SK-N-SH (cell line): ENCODE measurements around the gene AGRP. TPM values are rescaled to one million over a fixed set of nuclear protein-coding genes. Genes with fewer than 3 reads are reported as not detected.

Experiments
- CTCF ChIA-PET: fragments of 300-600, 350-600 bp; formaldehyde crosslinking; extraction: SDS; loops from one replicate; lab custom pipeline; 2021; lab: Yijun Ruan, JAX
- POLR2A ChIA-PET: fragments of 350-600 bp; sonication (Branson Sonifier 250); formaldehyde crosslinking; extraction: SDS; loops from one replicate; lab custom pipeline; 2020; ENCODE audit warnings: antibody characterized with exemption, inconsistent platforms; lab: Yijun Ruan, JAX
- DNase-seq: peaks from one replicate; pipeline ENCODE4 v3.0.0; 2012
- H2AFZ ChIP-seq: fragments of 200-600 bp; sonication (generic); 2 replicates; pipeline ENCODE4 v1.8.1; 2016; ENCODE audit warnings: antibody characterized with exemption, mild to moderate bottlenecking, low read depth
- H3F3A ChIP-seq: fragments of 200-600 bp; sonication (generic); replicated peaks from 2 replicates; pipeline ENCODE3; 2016; ENCODE audit warnings: antibody characterized with exemption, mild to moderate bottlenecking; ENCODE audit not compliant: insufficient read depth
- H3K27ac ChIP-seq, 2 experiments: fragments of 200-500 bp in 1 of 2; fragments of 200-600 bp in 1 of 2; sonication (Bioruptor generic) in 1 of 2; sonication (generic), shearing (Covaris generic) in 1 of 2; 2 replicates each; pipeline versions ENCODE4 v1.5.1 to v1.6.1; 2014 to 2016; ENCODE audit warnings: low read depth in 2 of 2, inconsistent platforms in 1 of 2, low read length in 1 of 2, mild to moderate bottlenecking in 1 of 2, mixed read lengths in 1 of 2
- H3K27me3 ChIP-seq: fragments of 200-600 bp; sonication (generic), shearing (Covaris generic); 2 replicates; pipeline ENCODE4 v1.6.1; 2016; ENCODE audit warnings: mixed run types; ENCODE audit not compliant: insufficient read depth
- H3K36me3 ChIP-seq, 2 experiments: fragments of 200-500 bp in 1 of 2; fragments of 200-600 bp in 1 of 2; sonication (Bioruptor generic) in 1 of 2; sonication (generic) in 1 of 2; replicated peaks in 1 of 2; 2 replicates each; pipeline versions ENCODE3 to v1.5.1; 2014 to 2016; ENCODE audit warnings: low read length in 1 of 2, mild to moderate bottlenecking in 1 of 2; ENCODE audit not compliant: insufficient read depth in 2 of 2, control insufficient read depth in 1 of 2
- H3K4me1 ChIP-seq, 2 experiments: fragments of 200-500 bp in 1 of 2; fragments of 200-600 bp in 1 of 2; sonication (Bioruptor generic) in 1 of 2; sonication (generic), shearing (Covaris generic) in 1 of 2; 2 replicates each; pipeline versions ENCODE4 v1.5.1 to v1.6.1; 2014 to 2016; ENCODE audit warnings: low read depth in 1 of 2, low read length in 1 of 2, mixed run types in 1 of 2; ENCODE audit not compliant: insufficient read depth in 2 of 2, control insufficient read depth in 1 of 2
- H3K4me2 ChIP-seq: fragments of 200-600 bp; sonication (generic), shearing (Covaris generic); 2 replicates; pipeline ENCODE4 v1.6.1; 2017; ENCODE audit warnings: mixed run types
- H3K4me3 ChIP-seq, 2 experiments: fragments of 200-500 bp in 1 of 2; fragments of 200-600 bp in 1 of 2; sonication (Bioruptor generic) in 1 of 2; sonication (generic), shearing (Covaris generic) in 1 of 2; 2 replicates each; pipeline versions ENCODE4 v1.5.1 to v1.8.1; 2014 to 2016; ENCODE audit warnings: low read depth in 2 of 2, inconsistent platforms in 1 of 2, low read length in 1 of 2, mild to moderate bottlenecking in 1 of 2, mixed read lengths in 1 of 2, moderate library complexity in 1 of 2
- H3K79me2 ChIP-seq: fragments of 200-600 bp; sonication (generic); 2 replicates; pipeline ENCODE4 v1.8.1; 2017; ENCODE audit warnings: mild to moderate bottlenecking; ENCODE audit not compliant: insufficient read depth
- H3K9ac ChIP-seq: fragments of 200-600 bp; sonication (generic); 2 replicates; pipeline ENCODE4 v1.6.1; 2017; ENCODE audit warnings: mixed run types
- H3K9me2 ChIP-seq: fragments of 200-600 bp; sonication (generic); 2 replicates; pipeline ENCODE4 v1.6.1; 2017; ENCODE audit warnings: mixed run types
- H3K9me3 ChIP-seq: fragments of 200-600 bp; sonication (generic); 2 replicates; pipeline ENCODE4 v1.6.1; 2017; ENCODE audit warnings: mixed run types, mild to moderate bottlenecking, moderate library complexity
- H4K20me1 ChIP-seq: fragments of 200-600 bp; sonication (generic); 2 replicates; pipeline ENCODE4 v1.6.1; 2017; ENCODE audit warnings: mild to moderate bottlenecking, mixed run types; ENCODE audit not compliant: insufficient read depth
- CHD2 ChIP-seq: fragments of 150-350 bp; IDR thresholded peaks from 2 replicates; pipeline ENCODE4 v1.6.1; 2018; ENCODE audit warnings: low read length; ENCODE audit not compliant: partially characterized antibody
- MEF2A ChIP-seq: IDR thresholded peaks from 2 replicates; pipeline ENCODE4 v1.4.0; 2012; ENCODE audit warnings: low read depth, borderline replicate concordance
- MXI1 ChIP-seq: IDR thresholded peaks from 2 replicates; pipeline ENCODE4 v1.6.1; 2012; ENCODE audit warnings: mild to moderate bottlenecking, low read depth, low read length, improper control_type of control experiment
- RCOR1 ChIP-seq: fragments of 150-350 bp; IDR thresholded peaks from 2 replicates; pipeline ENCODE4 v1.6.1; 2017; ENCODE audit warnings: antibody characterized with exemption, low read length
- TAF1 ChIP-seq: IDR thresholded peaks from 2 replicates; pipeline ENCODE4 v1.6.1; 2012; ENCODE audit warnings: low read depth, mild to moderate bottlenecking, low read length, moderate library complexity, borderline replicate concordance
- TEAD4 ChIP-seq: IDR thresholded peaks from 2 replicates; pipeline ENCODE4 v1.4.0; 2012; ENCODE audit warnings: mild to moderate bottlenecking, borderline replicate concordance; ENCODE audit not compliant: insufficient read depth
- YY1 ChIP-seq: IDR thresholded peaks from 2 replicates; pipeline ENCODE4 v1.4.0; 2012; ENCODE audit warnings: low read depth, mild to moderate bottlenecking
- WGBS: methylation state at CpG from one replicate; pipeline ENCODE4 v1.1.6; 2017; ENCODE audit warnings: low lambda C conversion rate; 5-methylcytosine and 5-hydroxymethylcytosine counted together
- polyA plus RNA-seq, 3 experiments: library from polyadenylated mRNA; depleted of rRNA; stranded (reverse); fragments of >200 nt; gene quantifications; 2 replicates each; pipeline ENCODE4 v1.2.3, GENCODE V29; 2012
- TF ChIP-seq, protein P1 (sequence below): fragments of 150-350 bp; IDR thresholded peaks from 2 replicates; pipeline ENCODE4 v1.6.1; 2017; ENCODE audit warnings: antibody characterized with exemption, low read length, low read depth, borderline replicate concordance
- TF ChIP-seq, protein P2 (sequence below): fragments of 200-600 bp; sonication (generic); IDR thresholded peaks from 2 replicates; pipeline ENCODE4 v1.6.1; 2017; ENCODE audit warnings: antibody characterized with exemption, mild to moderate bottlenecking, moderate library complexity
- TF ChIP-seq, protein P3 (sequence below): IDR thresholded peaks from 2 replicates; pipeline ENCODE4 v1.4.0; 2012; ENCODE audit warnings: low read depth, borderline replicate concordance
- TF ChIP-seq, protein P4 (sequence below): IDR thresholded peaks from 2 replicates; pipeline ENCODE4 v1.4.0; 2012; ENCODE audit warnings: low read depth

The AGRP gene
- polyA plus RNA-seq, 1 of the 3 experiments (the other 2 are of a cell fraction): not detected

DNA sequence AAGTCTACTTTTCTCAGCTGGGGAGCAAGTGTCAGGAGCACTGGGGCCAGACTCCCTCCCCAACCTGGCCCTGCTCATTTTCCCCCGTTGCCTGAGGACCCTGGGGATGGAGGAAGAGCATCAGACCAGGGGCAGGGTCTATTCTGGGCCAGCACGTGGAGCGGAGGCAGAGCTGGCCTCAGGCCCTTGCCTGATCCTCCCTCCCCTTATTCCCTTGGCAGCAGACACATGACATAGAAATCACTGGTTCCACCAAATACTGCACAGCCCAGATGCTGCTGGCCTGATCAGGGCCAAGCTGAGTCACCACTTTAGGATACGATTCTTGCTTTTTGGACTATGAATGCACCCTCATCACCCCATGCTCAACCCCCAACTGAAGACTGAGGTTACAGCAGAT lies 15.8 kb upstream of the AGRP start:
- H3K4me2 ChIP-seq: no peak overlapping the region
- ChIA-PET POLR2A (no interaction called here), CTCF (interaction anchor here (1.0 to 8.2 kb wide), 5 partner anchors 10 to 22 kb away, joined by 3 to 104 read pairs (median 12); partner anchors contain the start of gene ATP6V0D1)
- no peak for DNase-seq
- WGBS: no CpG with 5 or more reads among the region's 4 CpGs
- TF ChIP-seq, protein P1, sequence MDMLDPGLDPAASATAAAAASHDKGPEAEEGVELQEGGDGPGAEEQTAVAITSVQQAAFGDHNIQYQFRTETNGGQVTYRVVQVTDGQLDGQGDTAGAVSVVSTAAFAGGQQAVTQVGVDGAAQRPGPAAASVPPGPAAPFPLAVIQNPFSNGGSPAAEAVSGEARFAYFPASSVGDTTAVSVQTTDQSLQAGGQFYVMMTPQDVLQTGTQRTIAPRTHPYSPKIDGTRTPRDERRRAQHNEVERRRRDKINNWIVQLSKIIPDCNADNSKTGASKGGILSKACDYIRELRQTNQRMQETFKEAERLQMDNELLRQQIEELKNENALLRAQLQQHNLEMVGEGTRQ: no peak
- TF ChIP-seq MEF2A (no peak), MXI1 (no peak), TEAD4 (no peak), CHD2 (no peak), RCOR1 (no peak), YY1 (no peak), TAF1 (no peak)
- TF ChIP-seq, protein P2, sequence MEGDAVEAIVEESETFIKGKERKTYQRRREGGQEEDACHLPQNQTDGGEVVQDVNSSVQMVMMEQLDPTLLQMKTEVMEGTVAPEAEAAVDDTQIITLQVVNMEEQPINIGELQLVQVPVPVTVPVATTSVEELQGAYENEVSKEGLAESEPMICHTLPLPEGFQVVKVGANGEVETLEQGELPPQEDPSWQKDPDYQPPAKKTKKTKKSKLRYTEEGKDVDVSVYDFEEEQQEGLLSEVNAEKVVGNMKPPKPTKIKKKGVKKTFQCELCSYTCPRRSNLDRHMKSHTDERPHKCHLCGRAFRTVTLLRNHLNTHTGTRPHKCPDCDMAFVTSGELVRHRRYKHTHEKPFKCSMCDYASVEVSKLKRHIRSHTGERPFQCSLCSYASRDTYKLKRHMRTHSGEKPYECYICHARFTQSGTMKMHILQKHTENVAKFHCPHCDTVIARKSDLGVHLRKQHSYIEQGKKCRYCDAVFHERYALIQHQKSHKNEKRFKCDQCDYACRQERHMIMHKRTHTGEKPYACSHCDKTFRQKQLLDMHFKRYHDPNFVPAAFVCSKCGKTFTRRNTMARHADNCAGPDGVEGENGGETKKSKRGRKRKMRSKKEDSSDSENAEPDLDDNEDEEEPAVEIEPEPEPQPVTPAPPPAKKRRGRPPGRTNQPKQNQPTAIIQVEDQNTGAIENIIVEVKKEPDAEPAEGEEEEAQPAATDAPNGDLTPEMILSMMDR: no peak
- TF ChIP-seq, protein P3, sequence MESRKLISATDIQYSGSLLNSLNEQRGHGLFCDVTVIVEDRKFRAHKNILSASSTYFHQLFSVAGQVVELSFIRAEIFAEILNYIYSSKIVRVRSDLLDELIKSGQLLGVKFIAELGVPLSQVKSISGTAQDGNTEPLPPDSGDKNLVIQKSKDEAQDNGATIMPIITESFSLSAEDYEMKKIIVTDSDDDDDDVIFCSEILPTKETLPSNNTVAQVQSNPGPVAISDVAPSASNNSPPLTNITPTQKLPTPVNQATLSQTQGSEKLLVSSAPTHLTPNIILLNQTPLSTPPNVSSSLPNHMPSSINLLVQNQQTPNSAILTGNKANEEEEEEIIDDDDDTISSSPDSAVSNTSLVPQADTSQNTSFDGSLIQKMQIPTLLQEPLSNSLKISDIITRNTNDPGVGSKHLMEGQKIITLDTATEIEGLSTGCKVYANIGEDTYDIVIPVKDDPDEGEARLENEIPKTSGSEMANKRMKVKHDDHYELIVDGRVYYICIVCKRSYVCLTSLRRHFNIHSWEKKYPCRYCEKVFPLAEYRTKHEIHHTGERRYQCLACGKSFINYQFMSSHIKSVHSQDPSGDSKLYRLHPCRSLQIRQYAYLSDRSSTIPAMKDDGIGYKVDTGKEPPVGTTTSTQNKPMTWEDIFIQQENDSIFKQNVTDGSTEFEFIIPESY: no peak
- TF ChIP-seq, protein P4, sequence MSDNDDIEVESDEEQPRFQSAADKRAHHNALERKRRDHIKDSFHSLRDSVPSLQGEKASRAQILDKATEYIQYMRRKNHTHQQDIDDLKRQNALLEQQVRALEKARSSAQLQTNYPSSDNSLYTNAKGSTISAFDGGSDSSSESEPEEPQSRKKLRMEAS: no peak
- no peaks in the 10 kb centered on the region for H4K20me1 ChIP-seq
- H3K36me3 ChIP-seq: no peaks in the 10 kb centered on the region
- no peak overlapping the region for H3K9ac ChIP-seq
- no peaks in the 10 kb centered on the region for H3F3A ChIP-seq
- H3K27me3 ChIP-seq: no peaks in the 10 kb centered on the region
- no peaks in the 10 kb centered on the region for H3K4me1 ChIP-seq
- H2AFZ ChIP-seq: no peak overlapping the region
- no peak overlapping the region for H3K27ac ChIP-seq
- H3K4me3 ChIP-seq: no peak overlapping the region
- no peaks in the 10 kb centered on the region for H3K79me2 ChIP-seq
- H3K9me3 ChIP-seq: no peaks in the 10 kb centered on the region
- H3K9me2 ChIP-seq: no peaks in the 10 kb centered on the region
